HG02852 (cell line): Measurements from ENCODE around the gene BSPRY.

Experiments used
- ATAC-seq: cut with Tn5 transposase; IDR thresholded peaks from one replicate; pipeline ENCODE4 v1.9.1; 2021; ENCODE audit warnings: mild to moderate bottlenecking, moderate library complexity; ENCODE audit not compliant: unreplicated experiment

Gene BSPRY

GRCh38 chr9:113349445-113350094, at the start of gene BSPRY:
BSPRY (plus strand) TSS chr9:113349541; CDS start chr9:113349580, 39 bp downstream.
- ATAC-seq = peak; percentile 46

- ATAC-seq = no peak
These were observed 49.5 kb upstream of the BSPRY start for GRCh38 chr9:113299800-113300292.

- no peak for ATAC-seq
These were observed 47.8 kb upstream of the BSPRY start for GRCh38 chr9:113301548-113301947.

GRCh38 chr9:113302792-113303418, 46.4 kb upstream of the BSPRY start, which contains the start of gene RNF183:
RNF183 (minus strand) TSS chr9:113303376; CDS start chr9:113298184, 5,192 bp downstream.
- ATAC-seq = no peak

- ATAC-seq = no peak
These were observed 42.8 kb upstream of the BSPRY start for GRCh38 chr9:113306566-113306965.

- ATAC-seq = no peak
These were observed 41.9 kb upstream of the BSPRY start for GRCh38 chr9:113307396-113307975.

GRCh38 chr9:113309204-113309813, 40.0 kb upstream of the BSPRY start:
- ATAC-seq = no peak

- ATAC-seq = no peak
These were observed 38.8 kb upstream of the BSPRY start for GRCh38 chr9:113310538-113310937.

- ATAC-seq = no peak
These were observed 37.4 kb upstream of the BSPRY start for GRCh38 chr9:113311961-113312360.

- no peak for ATAC-seq
These were observed 36.1 kb upstream of the BSPRY start for GRCh38 chr9:113313261-113313660.

GRCh38 chr9:113315231-113315630, 34.1 kb upstream of the BSPRY start:
- ATAC-seq = no peak

GRCh38 chr9:113316030-113316429, 33.3 kb upstream of the BSPRY start:
- ATAC-seq = no peak

GRCh38 chr9:113317777-113318176, 31.6 kb upstream of the BSPRY start:
- ATAC-seq = no peak

GRCh38 chr9:113319054-113319453, 30.3 kb upstream of the BSPRY start:
- no peak for ATAC-seq

GRCh38 chr9:113320051-113320450, 29.3 kb upstream of the BSPRY start:
- no peak for ATAC-seq

GRCh38 chr9:113322671-113323070, 26.7 kb upstream of the BSPRY start:
- no peak for ATAC-seq

GRCh38 chr9:113326230-113326629, 23.1 kb upstream of the BSPRY start:
- ATAC-seq = no peak

GRCh38 chr9:113328045-113328782, 21.1 kb upstream of the BSPRY start:
- ATAC-seq = no peak

- no peak for ATAC-seq
These were observed 17.6 kb upstream of the BSPRY start for GRCh38 chr9:113331780-113332179.

GRCh38 chr9:113337714-113338113, 11.6 kb upstream of the BSPRY start:
- ATAC-seq = no peak
